Panc1 (cell line): ENCODE results near the gene ABCA6. TPM values are rescaled to one million over a fixed set of nuclear protein-coding genes. Genes with fewer than 3 reads are reported as not detected.

ENCODE experiments used
- ATAC-seq: fragments of 200-7000 bp; cut with Tn5 transposase; 2 replicates; pipeline ENCODE4 v1.9.1; 2020; ENCODE audit warnings: mild to moderate bottlenecking, moderate library complexity
- BruUV-seq: library from RNA; stranded (reverse); fragments of 400-500 nt; replicated peaks from 2 replicates; lab custom pipeline; 2021; lab: Mats Ljungman, UMichigan
- CTCF ChIA-PET: fragments of 300-600 bp; sonication (Branson Sonifier 250); formaldehyde crosslinking; loops from one replicate; lab custom pipeline; 2022; ENCODE audit warnings: antibody characterized with exemption; lab: Charles Lee
- POLR2A ChIA-PET: fragments of 300-600 bp; sonication (Branson Sonifier 250); formaldehyde crosslinking; loops from one replicate; lab custom pipeline; 2022; ENCODE audit warnings: antibody characterized with exemption; lab: Charles Lee
- DNase-seq: peaks from one replicate; pipeline ENCODE4 v3.0.0-alpha.2; 2010; ENCODE audit warnings: low read depth, low spot score
- H3K27ac ChIP-seq: 2 replicates; pipeline ENCODE4 v1.5.1; 2011; ENCODE audit warnings: mild to moderate bottlenecking, low read length, inconsistent platforms
- H3K27me3 ChIP-seq: fragments of 200-500 bp; sonication (Bioruptor generic); 2 replicates; pipeline ENCODE4 v1.6.0; 2014; ENCODE audit warnings: low read length, inconsistent platforms; ENCODE audit not compliant: control insufficient read depth, insufficient read depth
- H3K36me3 ChIP-seq: fragments of 200-500 bp; sonication (Bioruptor generic); 2 replicates; pipeline ENCODE4 v1.5.1; 2014; ENCODE audit warnings: inconsistent platforms, mild to moderate bottlenecking, low read length, moderate library complexity; ENCODE audit not compliant: control insufficient read depth, insufficient read depth
- H3K4me1 ChIP-seq: 2 replicates; pipeline ENCODE4 v1.5.1; 2011; ENCODE audit warnings: inconsistent platforms, mild to moderate bottlenecking, low read length, moderate library complexity; ENCODE audit not compliant: control insufficient read depth, insufficient read depth
- H3K4me3 ChIP-seq, 2 experiments: 2 replicates each; pipeline ENCODE4 v1.5.1; 2011 to 2012; ENCODE audit warnings: low read depth in 2 of 2, low read length in 2 of 2, mild to moderate bottlenecking in 2 of 2, inconsistent platforms in 1 of 2, moderate library complexity in 1 of 2
- H3K9me3 ChIP-seq: fragments of 200-500 bp; sonication (Bioruptor generic); 2 replicates; pipeline ENCODE4 v1.5.1; 2014; ENCODE audit warnings: low read depth, mild to moderate bottlenecking, inconsistent platforms, low read length, moderate library complexity; ENCODE audit not compliant: control insufficient read depth, insufficient read depth
- POLR2AphosphoS5 ChIP-seq: IDR thresholded peaks from 2 replicates; pipeline ENCODE4 v1.6.1; 2012; ENCODE audit warnings: mild to moderate bottlenecking, low read depth, low read length, moderate library complexity
- SIN3A ChIP-seq: IDR thresholded peaks from 2 replicates; pipeline ENCODE4 v1.6.1; 2012; ENCODE audit warnings: low read depth, mild to moderate bottlenecking, low read length, moderate library complexity, borderline replicate concordance; ENCODE audit not compliant: insufficient read depth
- TCF7L2 ChIP-seq: IDR thresholded peaks from 2 replicates; pipeline ENCODE4 v1.6.1; 2011; ENCODE audit warnings: mild to moderate bottlenecking, low read depth, low read length, inconsistent platforms
- in situ Hi-C: cut with HindIII; loops from 2 replicates; pipeline ENCODE4 v1.10.0; 2016; ENCODE audit warnings: low sequenced_read_pairs, low pct_unique_long_range_greater_than_20kb
- intact Hi-C: fragments of 100-400 bp; cut with micrococcal nuclease; formaldehyde crosslinking; loops from one replicate; pipeline ENCODE4 v1.10.0; 2022; ENCODE audit not compliant: unreplicated experiment
- total RNA-seq: library from RNA; stranded (reverse); gene quantifications from one replicate; pipeline ENCODE4 v1.2.1, GENCODE V29; 2021; ENCODE audit not compliant: unreplicated experiment
- TF ChIP-seq, protein P1 (sequence below): fragments of 450-650 bp; IDR thresholded peaks from 2 replicates; pipeline ENCODE4 v1.5.1; 2017; ENCODE audit warnings: mild to moderate bottlenecking
- TF ChIP-seq, protein P2 (sequence below), 2 experiments: IDR thresholded peaks; 2 replicates each; pipeline ENCODE4 v1.6.1; 2011 to 2012; ENCODE audit warnings: low read depth in 2 of 2, control low read depth in 1 of 2, low read length in 1 of 2, mild to moderate bottlenecking in 1 of 2, moderate library complexity in 1 of 2; ENCODE audit not compliant: insufficient read depth in 1 of 2

The ABCA6 gene
- total RNA-seq, 1 experiment from 2014 or later, result 0.46 TPM

DNA sequence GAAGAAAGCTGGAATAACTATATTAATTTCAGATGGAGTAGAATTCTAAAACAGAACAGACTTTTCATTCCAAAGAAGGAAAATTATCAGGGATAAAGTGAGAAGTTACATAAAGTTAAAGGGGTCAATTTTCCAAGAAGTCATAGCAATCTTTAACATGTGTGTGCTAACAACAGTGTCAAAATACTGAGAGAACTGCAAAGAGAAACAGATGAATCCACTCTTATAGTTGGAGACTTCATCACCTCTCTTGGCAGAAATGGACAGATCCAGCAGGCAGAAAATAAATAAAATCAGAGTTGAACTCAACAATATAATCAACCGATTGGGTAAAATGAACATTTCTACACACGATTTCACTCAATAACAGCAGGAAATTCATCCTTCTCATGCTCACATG lies 86.4 kb downstream of the ABCA6 start:
- ChIA-PET CTCF (no interaction called here), POLR2A (no interaction called here)
- H3K4me1 ChIP-seq, result no peaks in the 10 kb centered on the region
- DNase-seq, result no peak
- no peak overlapping the region for H3K4me3 ChIP-seq
- H3K9me3 ChIP-seq, result no peaks in the 10 kb centered on the region
- in situ Hi-C loops (no loop called here), intact Hi-C loops (no loop called here)
- TF ChIP-seq SIN3A, result no peak
- TF ChIP-seq, protein P1, sequence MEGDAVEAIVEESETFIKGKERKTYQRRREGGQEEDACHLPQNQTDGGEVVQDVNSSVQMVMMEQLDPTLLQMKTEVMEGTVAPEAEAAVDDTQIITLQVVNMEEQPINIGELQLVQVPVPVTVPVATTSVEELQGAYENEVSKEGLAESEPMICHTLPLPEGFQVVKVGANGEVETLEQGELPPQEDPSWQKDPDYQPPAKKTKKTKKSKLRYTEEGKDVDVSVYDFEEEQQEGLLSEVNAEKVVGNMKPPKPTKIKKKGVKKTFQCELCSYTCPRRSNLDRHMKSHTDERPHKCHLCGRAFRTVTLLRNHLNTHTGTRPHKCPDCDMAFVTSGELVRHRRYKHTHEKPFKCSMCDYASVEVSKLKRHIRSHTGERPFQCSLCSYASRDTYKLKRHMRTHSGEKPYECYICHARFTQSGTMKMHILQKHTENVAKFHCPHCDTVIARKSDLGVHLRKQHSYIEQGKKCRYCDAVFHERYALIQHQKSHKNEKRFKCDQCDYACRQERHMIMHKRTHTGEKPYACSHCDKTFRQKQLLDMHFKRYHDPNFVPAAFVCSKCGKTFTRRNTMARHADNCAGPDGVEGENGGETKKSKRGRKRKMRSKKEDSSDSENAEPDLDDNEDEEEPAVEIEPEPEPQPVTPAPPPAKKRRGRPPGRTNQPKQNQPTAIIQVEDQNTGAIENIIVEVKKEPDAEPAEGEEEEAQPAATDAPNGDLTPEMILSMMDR, result no peak
- TF ChIP-seq POLR2AphosphoS5, result no peak
- TF ChIP-seq TCF7L2, result no peak
- TF ChIP-seq, protein P2, sequence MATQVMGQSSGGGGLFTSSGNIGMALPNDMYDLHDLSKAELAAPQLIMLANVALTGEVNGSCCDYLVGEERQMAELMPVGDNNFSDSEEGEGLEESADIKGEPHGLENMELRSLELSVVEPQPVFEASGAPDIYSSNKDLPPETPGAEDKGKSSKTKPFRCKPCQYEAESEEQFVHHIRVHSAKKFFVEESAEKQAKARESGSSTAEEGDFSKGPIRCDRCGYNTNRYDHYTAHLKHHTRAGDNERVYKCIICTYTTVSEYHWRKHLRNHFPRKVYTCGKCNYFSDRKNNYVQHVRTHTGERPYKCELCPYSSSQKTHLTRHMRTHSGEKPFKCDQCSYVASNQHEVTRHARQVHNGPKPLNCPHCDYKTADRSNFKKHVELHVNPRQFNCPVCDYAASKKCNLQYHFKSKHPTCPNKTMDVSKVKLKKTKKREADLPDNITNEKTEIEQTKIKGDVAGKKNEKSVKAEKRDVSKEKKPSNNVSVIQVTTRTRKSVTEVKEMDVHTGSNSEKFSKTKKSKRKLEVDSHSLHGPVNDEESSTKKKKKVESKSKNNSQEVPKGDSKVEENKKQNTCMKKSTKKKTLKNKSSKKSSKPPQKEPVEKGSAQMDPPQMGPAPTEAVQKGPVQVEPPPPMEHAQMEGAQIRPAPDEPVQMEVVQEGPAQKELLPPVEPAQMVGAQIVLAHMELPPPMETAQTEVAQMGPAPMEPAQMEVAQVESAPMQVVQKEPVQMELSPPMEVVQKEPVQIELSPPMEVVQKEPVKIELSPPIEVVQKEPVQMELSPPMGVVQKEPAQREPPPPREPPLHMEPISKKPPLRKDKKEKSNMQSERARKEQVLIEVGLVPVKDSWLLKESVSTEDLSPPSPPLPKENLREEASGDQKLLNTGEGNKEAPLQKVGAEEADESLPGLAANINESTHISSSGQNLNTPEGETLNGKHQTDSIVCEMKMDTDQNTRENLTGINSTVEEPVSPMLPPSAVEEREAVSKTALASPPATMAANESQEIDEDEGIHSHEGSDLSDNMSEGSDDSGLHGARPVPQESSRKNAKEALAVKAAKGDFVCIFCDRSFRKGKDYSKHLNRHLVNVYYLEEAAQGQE (IDR thresholded peaks at IDR 0.05; ENCODE audit: insufficient read depth in 1 of 2, low read depth in 2 of 2, low read length in 1 of 2), result no peak
- no peak overlapping the region for H3K27ac ChIP-seq
- ATAC-seq, result no peak
- BruUV-seq, result no TSS peak
- H3K27me3 ChIP-seq, result no peaks in the 10 kb centered on the region
- no peaks in the 10 kb centered on the region for H3K36me3 ChIP-seq

DNA sequence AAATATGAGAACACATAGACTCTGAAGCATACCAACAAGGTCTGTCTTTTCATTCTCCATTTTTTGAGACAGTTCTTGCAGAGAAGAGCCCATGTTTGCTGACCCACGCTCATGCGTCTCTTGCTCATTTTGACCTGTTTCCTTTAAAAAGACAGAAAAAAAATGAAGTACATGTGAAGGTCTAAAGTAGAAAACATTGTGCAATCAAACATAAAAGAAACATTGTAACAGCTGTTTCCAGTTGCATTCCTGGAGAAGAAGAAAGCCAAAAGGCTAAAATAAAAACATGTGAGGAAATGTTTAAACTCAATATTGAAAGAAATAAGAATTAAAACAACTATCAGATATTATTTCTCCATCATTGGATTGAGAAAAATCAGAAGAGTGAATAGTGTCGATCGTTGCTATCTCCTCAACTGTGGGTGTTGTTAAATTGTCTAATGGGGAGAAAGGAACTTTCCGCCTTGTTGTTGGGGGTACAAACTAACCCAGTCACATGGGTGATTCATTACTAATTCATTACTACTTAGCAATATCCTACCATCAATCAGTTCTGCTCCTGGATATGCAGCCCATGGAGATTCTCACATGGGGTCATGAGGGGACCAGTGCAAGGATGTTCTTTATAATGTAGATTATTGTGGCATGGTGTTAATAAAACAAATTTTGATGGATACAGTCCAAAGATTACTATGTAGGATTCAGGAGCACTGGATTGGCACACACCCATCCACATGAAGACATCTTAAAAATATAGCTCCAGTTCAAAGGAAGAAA lies 90.5 kb downstream of the ABCA6 start:
- ATAC-seq, result no peak
- in situ Hi-C loops, result no loop called here
- POLR2A ChIA-PET, result no interaction called here
- H3K4me3 ChIP-seq, result no peak overlapping the region
- TF ChIP-seq SIN3A, result no peak
- no TSS peak for BruUV-seq
- H3K4me1 ChIP-seq, result no peaks in the 10 kb centered on the region
- no peaks in the 10 kb centered on the region for H3K27me3 ChIP-seq
- CTCF ChIA-PET, result no interaction called here
- H3K27ac ChIP-seq, result no peak overlapping the region
- intact Hi-C loops, result no loop called here
- no peaks in the 10 kb centered on the region for H3K36me3 ChIP-seq
- no peak for DNase-seq
- H3K9me3 ChIP-seq, result no peaks in the 10 kb centered on the region

DNA sequence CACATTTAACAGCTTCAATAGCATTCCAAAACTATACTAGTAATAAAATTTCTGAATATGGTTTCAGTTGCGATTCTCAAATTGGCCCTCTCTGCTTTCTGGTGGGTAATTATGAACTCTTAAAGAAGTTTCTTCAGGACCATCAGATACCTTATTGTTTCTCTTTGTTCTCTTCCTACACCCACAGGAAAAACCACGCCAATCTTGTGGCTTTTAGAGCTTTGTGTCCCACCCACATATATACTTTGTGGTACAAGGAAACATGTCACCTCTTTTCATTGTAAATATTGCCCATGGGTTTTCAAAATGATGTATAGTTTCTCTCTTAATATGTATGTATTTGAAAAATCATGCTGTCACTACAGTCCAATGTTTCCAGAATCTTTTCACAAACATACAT lies 93.1 kb downstream of the ABCA6 start:
- intact Hi-C loops, result no loop called here
- CTCF ChIA-PET, result no interaction called here

More for the DNA sequence above, 93.1 kb downstream of the ABCA6 start:
- ATAC-seq (no peak), DNase-seq (no peak)
- no peak overlapping the region for H3K27ac ChIP-seq
- H3K9me3 ChIP-seq, result no peaks in the 10 kb centered on the region
- H3K27me3 ChIP-seq, result no peaks in the 10 kb centered on the region
- H3K4me3 ChIP-seq, result no peak overlapping the region
- POLR2A ChIA-PET, result no interaction called here
- no TSS peak for BruUV-seq
- TF ChIP-seq TCF7L2 (no peak), SIN3A (no peak), POLR2AphosphoS5 (no peak)
- TF ChIP-seq, protein P1, result no peak
- TF ChIP-seq, protein P2 (IDR thresholded peaks at IDR 0.05; ENCODE audit: insufficient read depth in 1 of 2, low read depth in 2 of 2, low read length in 1 of 2), result no peak
- in situ Hi-C loops, result no loop called here
- no peaks in the 10 kb centered on the region for H3K36me3 ChIP-seq
- no peaks in the 10 kb centered on the region for H3K4me1 ChIP-seq
